ENCODE measurements around the gene FNDC5. TPM values are rescaled to one million over a fixed set of nuclear protein-coding genes. Genes with fewer than 3 reads are reported as not detected.
A peak's percentile ranks its signal among the peaks of the same experiment; 100 is the strongest.

Gene FNDC5
- total and polyA plus RNA-seq, 9 of the 15 experiments (the other 6 are each of a cell fraction or from before 2014, with no cell fraction given): 0.06 to 2.1 (median 0.22) TPM

DNA sequence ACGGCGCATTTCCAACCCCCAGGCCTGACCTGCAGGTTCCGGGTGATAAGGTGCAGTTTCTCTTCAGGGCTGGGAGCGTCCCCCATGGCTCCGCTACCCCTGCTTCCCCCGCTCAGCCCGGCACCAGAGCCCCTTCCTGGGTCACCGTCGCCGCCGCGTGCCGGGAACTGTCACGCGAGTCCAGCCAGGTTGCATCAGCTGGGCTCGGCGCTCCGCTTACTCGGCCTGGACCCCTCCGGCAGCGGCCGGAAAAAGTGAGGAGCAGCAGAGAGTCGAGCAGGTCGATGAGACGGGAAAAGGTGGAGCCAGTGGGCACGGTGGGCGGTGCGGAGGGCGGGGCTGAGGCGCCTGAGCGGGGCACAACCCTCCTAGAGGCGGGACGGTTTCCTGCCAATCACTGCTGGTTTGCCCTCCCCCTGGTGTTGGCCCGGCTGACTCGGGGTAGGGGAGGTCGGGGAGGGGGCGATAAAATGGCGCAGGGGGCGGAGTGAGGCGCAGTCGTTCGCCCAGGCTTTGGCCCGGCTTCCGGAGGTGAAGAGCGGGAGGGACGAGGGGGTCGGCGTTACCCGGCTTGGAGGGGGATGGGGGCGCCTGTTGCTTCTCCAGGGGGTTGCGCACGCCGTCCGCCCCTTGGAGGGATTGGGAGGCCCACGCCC is 53.4 kb downstream of the FNDC5 start, which contains the start of the genes S100PBP and YARS1 (continued):
- TF ChIP-seq, protein P1, sequence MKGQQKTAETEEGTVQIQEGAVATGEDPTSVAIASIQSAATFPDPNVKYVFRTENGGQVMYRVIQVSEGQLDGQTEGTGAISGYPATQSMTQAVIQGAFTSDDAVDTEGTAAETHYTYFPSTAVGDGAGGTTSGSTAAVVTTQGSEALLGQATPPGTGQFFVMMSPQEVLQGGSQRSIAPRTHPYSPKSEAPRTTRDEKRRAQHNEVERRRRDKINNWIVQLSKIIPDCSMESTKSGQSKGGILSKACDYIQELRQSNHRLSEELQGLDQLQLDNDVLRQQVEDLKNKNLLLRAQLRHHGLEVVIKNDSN (CRISPR knock-in tag; IDR thresholded peaks at IDR 0.05): peak; percentile 76
- TF ChIP-seq, protein P2, sequence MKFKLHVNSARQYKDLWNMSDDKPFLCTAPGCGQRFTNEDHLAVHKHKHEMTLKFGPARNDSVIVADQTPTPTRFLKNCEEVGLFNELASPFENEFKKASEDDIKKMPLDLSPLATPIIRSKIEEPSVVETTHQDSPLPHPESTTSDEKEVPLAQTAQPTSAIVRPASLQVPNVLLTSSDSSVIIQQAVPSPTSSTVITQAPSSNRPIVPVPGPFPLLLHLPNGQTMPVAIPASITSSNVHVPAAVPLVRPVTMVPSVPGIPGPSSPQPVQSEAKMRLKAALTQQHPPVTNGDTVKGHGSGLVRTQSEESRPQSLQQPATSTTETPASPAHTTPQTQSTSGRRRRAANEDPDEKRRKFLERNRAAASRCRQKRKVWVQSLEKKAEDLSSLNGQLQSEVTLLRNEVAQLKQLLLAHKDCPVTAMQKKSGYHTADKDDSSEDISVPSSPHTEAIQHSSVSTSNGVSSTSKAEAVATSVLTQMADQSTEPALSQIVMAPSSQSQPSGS (CRISPR knock-in tag; IDR thresholded peaks at IDR 0.05): peak; percentile 72; the same call in 1 of the 2 replicates
- no peak for TF ChIP-seq ZNF174 (CRISPR knock-in tag; IDR thresholded peaks at IDR 0.05)
- TF ChIP-seq, protein P3, sequence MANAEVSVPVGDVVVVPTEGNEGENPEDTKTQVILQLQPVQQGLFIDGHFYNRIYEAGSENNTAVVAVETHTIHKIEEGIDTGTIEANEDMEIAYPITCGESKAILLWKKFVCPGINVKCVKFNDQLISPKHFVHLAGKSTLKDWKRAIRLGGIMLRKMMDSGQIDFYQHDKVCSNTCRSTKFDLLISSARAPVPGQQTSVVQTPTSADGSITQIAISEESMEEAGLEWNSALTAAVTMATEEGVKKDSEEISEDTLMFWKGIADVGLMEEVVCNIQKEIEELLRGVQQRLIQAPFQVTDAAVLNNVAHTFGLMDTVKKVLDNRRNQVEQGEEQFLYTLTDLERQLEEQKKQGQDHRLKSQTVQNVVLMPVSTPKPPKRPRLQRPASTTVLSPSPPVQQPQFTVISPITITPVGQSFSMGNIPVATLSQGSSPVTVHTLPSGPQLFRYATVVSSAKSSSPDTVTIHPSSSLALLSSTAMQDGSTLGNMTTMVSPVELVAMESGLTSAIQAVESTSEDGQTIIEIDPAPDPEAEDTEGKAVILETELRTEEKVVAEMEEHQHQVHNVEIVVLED (CRISPR knock-in tag; IDR thresholded peaks at IDR 0.05): peak; percentile 71
- peak; percentile 30; the same call in 1 of the 2 replicates for TF ChIP-seq ZNF239 (CRISPR knock-in tag; IDR thresholded peaks at IDR 0.05)
- no peak for TF ChIP-seq E2F3 (CRISPR knock-in tag; IDR thresholded peaks at IDR 0.05)
- TF ChIP-seq NR2C1 (IDR thresholded peaks at IDR 0.05): peak; percentile 74
- TF ChIP-seq NR2C1 (tag; IDR thresholded peaks at IDR 0.05): peak; percentile 87
- TF ChIP-seq HSF4 (CRISPR knock-in tag; IDR thresholded peaks at IDR 0.05; ENCODE audit: borderline replicate concordance): peak; percentile 28; the same call in 1 of the 2 replicates
- TF ChIP-seq SAFB (IDR thresholded peaks at IDR 0.05; ENCODE audit: borderline replicate concordance, low read depth, low read length): peak; percentile 82
- no peak; the same call in 1 of the 2 replicates for TF ChIP-seq LARP7 (IDR thresholded peaks at IDR 0.05)
- no peak for TF ChIP-seq ZC3H4 (CRISPR knock-in tag; IDR thresholded peaks at IDR 0.05; ENCODE audit: borderline replicate concordance)
- peak; percentile 72; the same call in 1 of the 2 replicates for TF ChIP-seq TAF7 (tag; IDR thresholded peaks at IDR 0.05)
- no peak for TF ChIP-seq MEF2D (tag; conservative IDR thresholded peaks at IDR 0.05; ENCODE audit: low read depth)
- TF ChIP-seq CTBP1 (IDR thresholded peaks at IDR 0.05; ENCODE audit: borderline replicate concordance): peak; percentile 84
- TF ChIP-seq SIN3B (IDR thresholded peaks at IDR 0.05; ENCODE audit: low read depth): peak; percentile 74; the same call in 1 of the 2 replicates
- TF ChIP-seq, protein P4, sequence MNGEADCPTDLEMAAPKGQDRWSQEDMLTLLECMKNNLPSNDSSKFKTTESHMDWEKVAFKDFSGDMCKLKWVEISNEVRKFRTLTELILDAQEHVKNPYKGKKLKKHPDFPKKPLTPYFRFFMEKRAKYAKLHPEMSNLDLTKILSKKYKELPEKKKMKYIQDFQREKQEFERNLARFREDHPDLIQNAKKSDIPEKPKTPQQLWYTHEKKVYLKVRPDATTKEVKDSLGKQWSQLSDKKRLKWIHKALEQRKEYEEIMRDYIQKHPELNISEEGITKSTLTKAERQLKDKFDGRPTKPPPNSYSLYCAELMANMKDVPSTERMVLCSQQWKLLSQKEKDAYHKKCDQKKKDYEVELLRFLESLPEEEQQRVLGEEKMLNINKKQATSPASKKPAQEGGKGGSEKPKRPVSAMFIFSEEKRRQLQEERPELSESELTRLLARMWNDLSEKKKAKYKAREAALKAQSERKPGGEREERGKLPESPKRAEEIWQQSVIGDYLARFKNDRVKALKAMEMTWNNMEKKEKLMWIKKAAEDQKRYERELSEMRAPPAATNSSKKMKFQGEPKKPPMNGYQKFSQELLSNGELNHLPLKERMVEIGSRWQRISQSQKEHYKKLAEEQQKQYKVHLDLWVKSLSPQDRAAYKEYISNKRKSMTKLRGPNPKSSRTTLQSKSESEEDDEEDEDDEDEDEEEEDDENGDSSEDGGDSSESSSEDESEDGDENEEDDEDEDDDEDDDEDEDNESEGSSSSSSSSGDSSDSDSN (IDR thresholded peaks at IDR 0.05; ENCODE audit: borderline replicate concordance in 1 of 2, low read depth in 2 of 2, low read length in 2 of 2): peak; percentile 58 to 75; a peak in 2 of 4 replicates
- TF ChIP-seq ZBED1 (IDR thresholded peaks at IDR 0.05): 0 out of 2 replicates have a peak, but pooled peaks have one; percentile 71
- TF ChIP-seq NR2C2 (CRISPR knock-in tag; IDR thresholded peaks at IDR 0.05): peak; percentile 86
- peak; percentile 89 for TF ChIP-seq NR2C2 (tag; IDR thresholded peaks at IDR 0.05)
- TF ChIP-seq CHD2 (IDR thresholded peaks at IDR 0.05; ENCODE audit: low read depth, low read length): peak; percentile 62; the same call in 1 of the 2 replicates
- peak; percentile 99 for TF ChIP-seq RNF2 (IDR thresholded peaks at IDR 0.05)

Data from K562 (cell line).